Heart right ventricle (tissue), 16 donors: ENCODE measurements around the gene ZNF865. TPM values are rescaled to one million over a fixed set of nuclear protein-coding genes. Genes with fewer than 3 reads are reported as not detected.

Experiments used
- ATAC-seq, 8 donors: fragments of 200-7000 bp; cut with Tn5 transposase; one replicate each; pipeline ENCODE4 v1.9.1; 2020; ENCODE audit warnings: mild to moderate bottlenecking in 8 of 8, moderate library complexity in 8 of 8, moderate number of reproducible peaks in 1 of 8
- DNase-seq, 2 donors: peaks; one replicate each; pipeline ENCODE4 v3.0.0-alpha.2; 2020
- H3K27ac ChIP-seq, 10 donors: fragments of 200-600 bp; sonication (generic) in 2 of 10; one replicate each; pipeline versions ENCODE4 v1.5.0 to v1.8.0; 2020 to 2022; ENCODE audit warnings: mild to moderate bottlenecking in 3 of 10
- H3K27me3 ChIP-seq, 7 donors: fragments of 200-600 bp; one replicate each; pipeline ENCODE4 v1.8.0; 2021 to 2022; ENCODE audit warnings: mild to moderate bottlenecking in 2 of 7
- H3K36me3 ChIP-seq, 9 donors: fragments of 200-600 bp; sonication (generic) in 1 of 9; one replicate each; pipeline versions ENCODE4 v1.5.0 to v1.8.0; 2020 to 2022; ENCODE audit warnings: mild to moderate bottlenecking in 2 of 9
- H3K4me1 ChIP-seq, 9 donors: fragments of 200-600 bp; sonication (generic) in 1 of 9; one replicate each; pipeline versions ENCODE4 v1.5.0 to v1.8.0; 2020 to 2022; ENCODE audit warnings: mild to moderate bottlenecking in 4 of 9
- H3K4me3 ChIP-seq, 10 donors: fragments of 200-600 bp; sonication (generic) in 2 of 10; one replicate each; pipeline versions ENCODE4 v1.5.0 to v1.8.0; 2020 to 2022; ENCODE audit warnings: mild to moderate bottlenecking in 7 of 10, moderate library complexity in 2 of 10
- H3K9me3 ChIP-seq, 11 donors: fragments of 200-600 bp in 10 of 11; sonication (generic) in 2 of 11; one replicate each; pipeline versions ENCODE4 v1.5.0 to v1.8.0; 2013 to 2022; ENCODE audit warnings: mild to moderate bottlenecking in 2 of 11, control low read depth in 1 of 11, moderate library complexity in 1 of 11
- WGBS, 2 donors: extraction: QIAGEN DNeasy Blood & Tissue Kit; methylation state at CpG; one replicate each; pipeline ENCODE4 v1.1.7; 2013; ENCODE audit warnings: inconsistent platforms in 1 of 2; 5-methylcytosine and 5-hydroxymethylcytosine counted together
- intact Hi-C, 10 donors: fragments of 100-400 bp; cut with DNase I; formaldehyde crosslinking; loops; one replicate each; pipeline versions ENCODE4 v1.11.1 to v1.14.2; 2022
- polyA plus RNA-seq, 2 donors: library from polyadenylated mRNA; stranded (reverse); fragments of 200-250 nt; gene quantifications; one replicate each; pipeline ENCODE4 v1.2.3, GENCODE V29; 2013
- total RNA-seq, 10 donors: library from RNA; stranded (reverse); fragmentation: NEBNext Ultra II Directional in 3 of 10; extraction: Animal tissue kit (Norgen Biotek cat#: 25700) in 3 of 10; gene quantifications; one replicate each; pipeline versions ENCODE4 v1.2.1 to v1.2.4, GENCODE V29; 2021 to 2023
- TF ChIP-seq, protein P1 (sequence below), 9 donors: fragments of 200-600 bp; sonication (generic) in 2 of 9; IDR thresholded peaks; one replicate each; pipeline versions ENCODE4 v1.5.0 to v1.8.0; 2021 to 2022; ENCODE audit warnings: antibody characterized with exemption in 9 of 9, mild to moderate bottlenecking in 5 of 9, moderate library complexity in 1 of 9
- donor health status: Arrhythmogenic right ventricular cardiomyopathy.
- donor health status: ischemic (EF 13 %, LVEDD 7.1; RV severe dilation, severe dysfunction).
- donor health status: healthy with polysubstance abuse.
- donor health status: DM: no; HTN: yes; CAD: no.
- donor health status: DM: no; HTN: no; CAD: no.
- donor health status: ischemic (EF 25% LVEDD 6.9; RV normal size, moderate dysfunction).
- donor health status: ischemic (EF 25% LVEDD 5.7; RV mildly dilated, moderate dysfunction).
- donor health status: healthy.
- donor health status: DM: yes; HTN: yes; CAD: no.
- donor health status: Ischemic cardiomyopathy.
- donor health status: ischemic (EF 35%, LVEDD 5.7; RV mildly dilated, moderate dysfunction).
- donor health status: nonischemic (EF 11% LVEDD 7.7; RV severe dilation, severe dysfunction).
- donor health status: DM: yes; HTN: yes; CAD: no.
- donor health status: PGD.
- donor health status: ischemic (EF 29% LVEDD 5.4; RV normal size, mild dysfunction).
- donor health status: nonischemic (EF 23%, LVEDD 6.1; RV moderate dilation, normal function).

Gene ZNF865
- total and polyA plus RNA-seq, 12 donors, result 11.8 to 26.5 (median 13.7) TPM

DNA sequence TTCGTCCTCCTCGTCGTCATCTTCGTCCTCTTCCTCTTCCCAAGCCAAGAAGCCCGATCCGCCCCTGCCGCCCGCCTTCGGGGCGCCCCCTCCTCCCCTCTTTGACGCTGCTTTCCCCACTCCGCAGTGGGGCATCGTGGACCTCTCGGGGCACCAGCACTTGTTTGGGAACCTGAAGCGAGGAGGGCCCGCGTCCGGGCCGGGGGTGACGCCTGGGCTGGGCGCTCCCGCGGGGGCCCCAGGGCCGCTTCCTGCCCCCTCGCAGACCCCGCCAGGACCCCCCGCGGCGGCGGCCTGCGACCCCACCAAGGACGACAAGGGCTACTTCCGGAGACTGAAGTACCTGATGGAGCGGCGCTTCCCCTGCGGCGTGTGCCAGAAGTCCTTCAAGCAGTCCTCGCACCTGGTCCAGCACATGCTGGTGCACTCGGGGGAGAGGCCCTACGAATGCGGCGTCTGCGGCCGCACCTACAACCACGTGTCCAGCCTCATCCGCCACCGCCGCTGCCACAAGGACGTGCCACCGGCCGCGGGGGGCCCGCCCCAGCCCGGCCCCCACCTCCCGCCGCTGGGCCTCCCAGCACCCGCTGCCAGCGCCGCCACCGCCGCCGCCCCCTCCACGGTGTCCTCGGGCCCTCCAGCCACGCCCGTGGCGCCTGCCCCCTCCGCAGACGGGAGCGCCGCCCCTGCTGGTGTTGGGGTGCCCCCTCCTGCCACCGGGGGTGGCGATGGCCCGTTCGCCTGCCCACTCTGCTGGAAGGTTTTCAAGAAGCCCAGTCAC is 8.7 kb downstream of the ZNF865 start:
- Histone ChIP-seq H3K4me3 (no peak overlapping the region), H3K4me1 (peaks cover 8 to 38% (median 21%) of the 10 kb centered on the region in 9 donors), H3K36me3 (peaks cover 6 to 68% (median 33%) of the 10 kb centered on the region in 9 donors), H3K9me3 (peaks cover 0 to 4% (median 0%) of the 10 kb centered on the region in 11 donors), H3K27me3 (no peaks in the 10 kb centered on the region), H3K27ac (no peak overlapping the region)
- intact Hi-C loops, result no loop called here
- DNase-seq (no peak), ATAC-seq (no peak)
- TF ChIP-seq, protein P1, sequence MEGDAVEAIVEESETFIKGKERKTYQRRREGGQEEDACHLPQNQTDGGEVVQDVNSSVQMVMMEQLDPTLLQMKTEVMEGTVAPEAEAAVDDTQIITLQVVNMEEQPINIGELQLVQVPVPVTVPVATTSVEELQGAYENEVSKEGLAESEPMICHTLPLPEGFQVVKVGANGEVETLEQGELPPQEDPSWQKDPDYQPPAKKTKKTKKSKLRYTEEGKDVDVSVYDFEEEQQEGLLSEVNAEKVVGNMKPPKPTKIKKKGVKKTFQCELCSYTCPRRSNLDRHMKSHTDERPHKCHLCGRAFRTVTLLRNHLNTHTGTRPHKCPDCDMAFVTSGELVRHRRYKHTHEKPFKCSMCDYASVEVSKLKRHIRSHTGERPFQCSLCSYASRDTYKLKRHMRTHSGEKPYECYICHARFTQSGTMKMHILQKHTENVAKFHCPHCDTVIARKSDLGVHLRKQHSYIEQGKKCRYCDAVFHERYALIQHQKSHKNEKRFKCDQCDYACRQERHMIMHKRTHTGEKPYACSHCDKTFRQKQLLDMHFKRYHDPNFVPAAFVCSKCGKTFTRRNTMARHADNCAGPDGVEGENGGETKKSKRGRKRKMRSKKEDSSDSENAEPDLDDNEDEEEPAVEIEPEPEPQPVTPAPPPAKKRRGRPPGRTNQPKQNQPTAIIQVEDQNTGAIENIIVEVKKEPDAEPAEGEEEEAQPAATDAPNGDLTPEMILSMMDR (IDR thresholded peaks at IDR 0.05), result no peak
- 96% methylated on average over 56 to 75 of the region's 75 CpGs for WGBS, 2 donors

DNA sequence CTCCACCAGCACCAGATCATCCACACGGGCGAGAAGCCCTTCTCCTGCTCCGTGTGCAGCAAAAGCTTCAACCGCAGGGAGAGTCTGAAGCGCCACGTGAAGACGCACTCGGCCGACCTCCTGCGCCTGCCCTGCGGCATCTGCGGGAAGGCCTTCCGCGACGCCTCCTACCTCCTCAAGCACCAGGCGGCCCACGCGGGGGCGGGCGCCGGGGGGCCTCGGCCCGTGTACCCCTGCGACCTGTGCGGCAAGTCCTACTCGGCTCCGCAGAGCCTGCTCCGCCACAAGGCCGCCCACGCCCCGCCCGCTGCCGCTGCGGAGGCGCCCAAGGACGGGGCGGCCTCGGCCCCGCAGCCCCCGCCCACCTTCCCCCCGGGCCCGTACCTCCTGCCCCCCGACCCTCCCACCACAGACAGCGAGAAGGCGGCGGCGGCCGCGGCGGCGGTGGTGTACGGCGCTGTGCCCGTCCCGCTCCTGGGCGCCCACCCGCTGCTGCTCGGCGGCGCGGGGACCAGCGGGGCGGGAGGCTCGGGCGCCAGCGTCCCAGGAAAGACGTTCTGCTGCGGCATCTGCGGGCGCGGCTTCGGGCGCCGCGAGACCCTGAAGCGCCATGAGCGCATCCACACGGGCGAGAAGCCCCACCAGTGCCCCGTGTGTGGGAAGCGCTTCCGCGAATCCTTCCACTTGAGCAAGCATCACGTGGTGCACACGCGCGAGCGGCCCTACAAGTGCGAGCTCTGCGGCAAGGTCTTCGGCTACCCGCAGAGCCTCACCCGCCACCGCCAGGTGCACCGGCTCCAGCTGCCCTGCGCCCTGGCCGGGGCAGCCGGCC is 9.5 kb downstream of the ZNF865 start:
- Histone ChIP-seq H3K4me3 (no peak overlapping the region), H3K27ac (no peak overlapping the region), H3K9me3 (peaks cover 0 to 1% (median 0%) of the 10 kb centered on the region in 11 donors), H3K4me1 (peaks cover 8 to 44% (median 21%) of the 10 kb centered on the region in 9 donors), H3K36me3 (peaks cover 6 to 59% (median 27%) of the 10 kb centered on the region in 9 donors), H3K27me3 (no peaks in the 10 kb centered on the region)
- TF ChIP-seq, protein P1 (IDR thresholded peaks at IDR 0.05), result no peak
- ATAC-seq (no peak), DNase-seq (no peak)
- 97% methylated on average over 65 to 98 of the region's 98 CpGs for WGBS, 2 donors
- intact Hi-C loops, result no loop called here

DNA sequence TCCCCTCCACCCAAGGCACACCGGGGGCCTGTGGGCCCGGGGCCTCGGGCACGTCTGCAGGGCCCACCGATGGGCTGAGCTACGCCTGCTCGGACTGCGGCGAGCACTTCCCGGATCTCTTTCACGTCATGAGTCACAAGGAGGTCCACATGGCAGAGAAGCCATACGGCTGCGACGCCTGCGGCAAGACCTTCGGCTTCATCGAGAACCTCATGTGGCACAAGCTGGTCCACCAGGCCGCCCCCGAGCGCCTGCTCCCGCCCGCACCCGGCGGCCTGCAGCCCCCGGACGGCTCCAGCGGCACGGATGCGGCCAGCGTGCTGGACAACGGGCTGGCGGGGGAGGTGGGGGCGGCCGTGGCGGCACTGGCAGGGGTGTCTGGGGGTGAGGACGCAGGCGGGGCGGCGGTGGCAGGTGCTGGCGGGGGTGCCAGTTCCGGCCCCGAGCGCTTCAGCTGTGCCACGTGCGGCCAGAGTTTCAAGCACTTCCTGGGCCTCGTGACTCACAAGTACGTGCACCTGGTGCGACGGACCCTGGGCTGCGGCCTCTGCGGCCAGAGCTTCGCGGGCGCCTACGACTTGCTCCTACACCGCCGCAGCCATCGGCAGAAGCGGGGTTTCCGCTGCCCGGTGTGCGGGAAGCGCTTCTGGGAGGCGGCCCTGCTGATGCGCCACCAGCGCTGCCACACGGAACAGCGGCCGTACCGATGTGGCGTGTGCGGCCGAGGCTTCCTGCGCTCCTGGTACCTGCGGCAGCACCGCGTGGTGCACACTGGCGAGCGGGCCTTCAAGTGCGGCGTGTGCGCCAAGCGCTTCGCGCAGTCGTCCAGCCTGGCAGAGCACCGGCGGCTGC is 10.3 kb downstream of the ZNF865 start:
- TF ChIP-seq, protein P1 (IDR thresholded peaks at IDR 0.05), result no peak
- H3K4me1 ChIP-seq, result peaks cover 8 to 45% (median 18%) of the 10 kb centered on the region in 9 donors
- no peak overlapping the region for H3K27ac ChIP-seq
- ATAC-seq, result no peak
- WGBS, 2 donors, result 97% methylated on average over 73 to 88 of the region's 88 CpGs
- no peak overlapping the region for H3K4me3 ChIP-seq
- DNase-seq, result no peak
- peaks cover 6 to 52% (median 27%) of the 10 kb centered on the region in 9 donors for H3K36me3 ChIP-seq
- H3K9me3 ChIP-seq, result no peaks in the 10 kb centered on the region
- intact Hi-C loops, result no loop called here
- H3K27me3 ChIP-seq, result no peaks in the 10 kb centered on the region
